Left ventricle myocardium superior (tissue), 1 donor: Measurements from ENCODE around the gene TIPIN. TPM values are rescaled to one million over a fixed set of nuclear protein-coding genes. Genes with fewer than 3 reads are reported as not detected.
"Not testable (repeated sequence)": the region's sequence is repeated elsewhere in the genome, so short reads cannot be mapped to it uniquely, and the experiment has no call there.

Experiments used
- ATAC-seq: fragments of 200-7000 bp; cut with Tn5 transposase; one replicate; pipeline ENCODE4 v1.9.1; 2020; ENCODE audit warnings: mild to moderate bottlenecking, moderate library complexity
- DNase-seq: peaks from one replicate; pipeline ENCODE4 v3.0.0-alpha.2; 2020
- intact Hi-C: fragments of 100-400 bp; cut with micrococcal nuclease; formaldehyde crosslinking; loops from one replicate; pipeline ENCODE4 v1.11.0; 2022
- total RNA-seq: library from RNA; stranded (reverse); fragmentation: NEBNext Ultra II Directional; extraction: Animal tissue kit (Norgen Biotek cat#: 25700); gene quantifications from one replicate; pipeline ENCODE4 v1.2.1, GENCODE V29; 2021
- donor health status: DM: no; HTN: yes; CAD: no; lungs with severe emphysema.

TIPIN gene
- total RNA-seq, 1 donor from 2014 or later: 4.0 TPM

DNA sequence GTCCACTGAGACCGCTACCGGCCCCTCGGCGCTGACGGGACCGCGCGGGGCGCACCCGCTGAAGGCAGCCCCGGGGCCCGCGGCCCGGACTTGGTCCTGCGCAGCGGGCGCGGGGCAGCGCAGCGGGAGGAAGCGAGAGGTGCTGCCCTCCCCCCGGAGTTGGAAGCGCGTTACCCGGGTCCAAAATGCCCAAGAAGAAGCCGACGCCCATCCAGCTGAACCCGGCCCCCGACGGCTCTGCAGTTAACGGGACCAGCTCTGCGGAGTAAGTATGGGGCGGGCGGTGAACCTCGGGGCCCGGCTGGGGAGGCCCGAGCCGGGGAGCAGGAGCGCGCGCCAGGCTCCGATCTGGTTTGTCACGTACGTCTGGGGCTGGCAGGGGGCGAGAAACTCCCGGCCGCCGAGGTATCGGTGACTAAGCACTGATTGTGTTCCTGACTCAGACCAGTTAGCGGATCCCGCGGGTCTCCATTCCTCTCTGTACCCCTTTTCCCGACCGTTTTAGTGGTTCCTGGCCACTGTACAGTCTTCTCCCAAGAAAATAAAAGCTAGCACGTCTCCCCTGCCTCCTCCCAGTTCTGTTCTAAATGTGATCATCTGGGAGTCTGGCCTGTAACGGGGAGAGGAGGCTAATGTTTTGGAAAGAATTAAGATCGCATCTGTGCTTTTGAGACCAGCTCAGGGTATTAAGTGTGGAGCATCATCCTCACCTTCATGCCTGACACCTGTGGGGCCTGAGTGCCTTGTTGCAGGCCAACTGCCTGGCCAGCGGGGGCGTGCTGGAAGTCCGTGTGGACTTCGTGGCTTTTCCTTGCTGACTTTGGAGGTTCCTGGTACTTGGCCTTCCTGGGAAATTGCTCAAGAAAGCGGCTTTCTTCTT is 30.9 kb upstream of the TIPIN start:
- intact Hi-C loops: loop anchor here (5.0 kb wide), 1 partner anchor 115 kb away; the partner anchor contains the start of gene RPL4
- DNase-seq: peak; percentile 78
- peak; percentile 60 for ATAC-seq

GRCh38 chr15:66386204-66387123 is 30.0 kb upstream of the TIPIN start, which contains the start of gene MAP2K1:
MAP2K1 (plus strand) TSS chr15:66386912; CDS start chr15:66387348, 436 bp downstream.
- intact Hi-C loops: loop anchor here (5.0 kb wide), 1 partner anchor 116 kb away; the partner anchor contains the start of gene RPL4
- ATAC-seq (peak; percentile 99), DNase-seq (peak; percentile 99)

DNA sequence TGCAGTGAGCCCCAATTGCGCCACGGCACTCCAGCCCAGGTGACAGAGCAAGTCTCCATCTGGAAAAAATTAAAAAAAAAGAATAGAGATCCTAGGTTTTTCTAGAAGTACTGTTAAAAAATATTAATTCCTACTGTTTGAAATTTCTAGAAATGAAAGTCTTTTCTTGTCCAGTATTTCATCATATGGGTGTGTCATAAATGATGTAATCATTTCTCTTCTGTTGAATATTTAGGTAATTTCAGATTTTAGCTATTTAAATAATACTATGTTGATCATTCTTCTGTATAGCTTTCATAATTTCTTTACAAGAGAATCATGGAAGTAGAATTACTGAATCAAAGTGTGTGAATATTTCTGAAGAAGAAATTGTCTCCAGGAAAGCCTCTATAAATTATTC is 24.9 kb upstream of the TIPIN start:
- intact Hi-C loops, DNase-seq, ATAC-seq: not testable (repeated sequence)

DNA sequence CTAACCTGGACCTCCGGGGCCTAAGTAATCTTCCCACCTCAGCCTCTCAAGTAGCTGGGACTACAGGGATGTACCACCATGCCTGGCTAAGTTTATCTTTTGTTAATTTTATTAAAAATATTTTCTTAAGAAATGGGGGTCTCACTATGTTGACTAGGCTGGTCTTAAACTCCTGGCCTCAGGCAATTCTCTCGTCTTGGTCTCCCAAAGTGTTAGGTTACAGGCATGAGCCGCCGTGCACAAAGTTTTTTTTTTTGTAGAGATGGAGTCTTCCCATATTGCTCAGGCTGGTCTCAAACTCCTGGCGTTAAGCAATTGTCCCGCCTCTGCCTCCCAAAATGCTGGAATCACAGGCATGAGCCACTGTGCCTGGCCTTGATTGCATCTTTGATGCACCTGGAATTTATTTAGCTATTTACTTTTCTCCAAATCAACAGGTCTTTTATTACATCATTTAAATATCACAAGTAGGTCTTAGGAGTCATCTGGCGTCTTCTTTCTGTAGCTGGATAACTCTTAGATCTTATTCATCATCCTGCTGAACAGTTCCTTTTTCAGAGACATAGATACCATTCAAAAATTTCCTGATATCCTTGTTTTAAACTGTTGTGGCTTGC is 22.4 kb upstream of the TIPIN start:
- no peak for DNase-seq
- intact Hi-C loops: no loop called here
- ATAC-seq: no peak

- DNase-seq (no peak), ATAC-seq (no peak)
- intact Hi-C loops: no loop called here
Measured at GRCh38 chr15:66374179-66374578, 17.7 kb upstream of the TIPIN start.

DNA sequence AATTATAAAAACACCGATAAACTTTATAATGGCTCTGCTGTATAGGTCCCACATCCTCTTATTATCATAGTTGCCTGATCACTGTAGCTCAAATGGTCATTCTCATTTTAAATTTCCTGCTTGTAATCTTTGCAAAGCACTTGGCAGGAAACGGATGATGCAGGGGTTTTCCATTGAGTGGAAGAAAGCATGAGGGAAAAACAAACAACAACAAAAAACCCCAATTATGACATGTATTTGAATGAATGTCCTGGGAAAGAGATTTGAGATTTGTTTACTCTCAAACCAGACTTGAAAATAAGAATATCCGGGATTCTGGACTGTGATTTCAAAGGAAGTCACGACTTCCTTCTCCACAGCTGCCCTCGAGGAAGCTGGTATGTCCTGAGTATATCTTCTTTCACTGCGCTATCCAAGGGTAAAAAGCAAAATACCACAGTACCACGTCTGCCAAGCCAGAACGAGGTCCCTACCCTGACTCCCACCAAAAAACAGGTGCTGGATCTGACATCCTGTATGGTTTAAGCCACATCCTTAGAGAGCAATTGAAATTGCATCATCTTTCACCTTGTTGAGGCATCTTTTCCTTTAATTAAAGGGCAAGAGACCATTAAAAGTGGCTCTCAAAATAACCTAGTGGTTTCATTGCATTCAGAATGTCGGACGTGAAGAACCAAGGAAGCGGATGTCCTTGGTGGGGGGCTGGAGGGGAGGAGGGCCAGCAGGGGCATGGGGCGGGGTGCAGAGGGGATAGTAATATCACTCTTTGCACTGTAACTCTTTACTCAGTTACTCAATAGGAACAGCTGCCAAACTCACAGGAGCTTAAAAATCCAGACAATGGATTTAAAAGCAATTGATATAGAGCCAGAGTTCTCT is 13.5 kb upstream of the TIPIN start:
- DNase-seq (no peak), ATAC-seq (peak; percentile 40)
- intact Hi-C loops: no loop called here

DNA sequence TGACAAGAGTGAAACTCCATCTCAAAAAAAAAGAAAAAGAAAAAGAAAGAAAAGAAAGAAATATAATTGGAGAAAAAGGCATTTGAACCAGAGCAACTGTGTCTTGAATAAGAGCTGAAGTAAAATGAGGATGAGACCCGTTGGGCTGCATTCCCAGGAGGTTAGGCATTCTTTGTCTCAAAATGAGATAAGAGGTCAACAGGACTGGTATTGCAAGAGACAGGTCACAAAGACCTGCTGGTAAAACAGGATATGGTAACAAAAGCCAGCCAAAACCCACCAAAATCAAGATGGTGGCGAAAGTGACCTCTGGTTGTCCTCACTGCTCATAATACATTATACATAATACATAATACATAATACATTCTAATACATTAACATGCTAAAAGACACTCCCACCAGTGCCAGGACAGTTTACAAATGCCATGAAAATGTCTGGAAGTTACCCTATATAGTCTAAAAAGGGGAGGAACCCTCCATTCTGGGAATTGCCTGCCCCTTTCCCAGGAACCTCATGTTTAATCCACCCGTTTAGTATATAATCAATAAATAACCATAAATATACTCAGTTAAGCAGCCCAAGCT is 8.6 kb upstream of the TIPIN start:
- ATAC-seq: no peak
- DNase-seq: no peak
- intact Hi-C loops: no loop called here

DNA sequence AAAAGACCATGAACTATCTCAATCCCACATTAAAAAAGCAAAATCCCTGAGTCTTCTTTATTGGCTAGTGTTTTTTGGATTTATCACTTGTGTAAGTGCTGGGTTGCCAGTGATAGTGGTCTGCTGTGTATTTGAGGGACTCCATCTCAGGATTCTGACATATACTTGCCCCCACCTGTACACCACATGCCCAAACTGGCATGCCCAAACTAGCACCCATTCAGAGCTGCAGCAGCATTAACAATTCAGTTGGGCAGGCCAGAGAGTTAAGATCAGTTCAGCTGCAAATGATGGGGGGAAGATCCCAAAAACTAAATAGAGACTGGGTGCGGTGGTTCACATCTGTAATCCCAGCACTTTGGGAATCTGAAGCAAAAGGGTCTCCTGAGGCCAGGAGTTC is 6.3 kb upstream of the TIPIN start:
- intact Hi-C loops: no loop called here
- no peak for DNase-seq

GRCh38 chr15:66361745-66362460 is 5.4 kb upstream of the TIPIN start:
- DNase-seq, intact Hi-C loops, ATAC-seq: not testable (repeated sequence)

More for the DNA sequence above, 6.3 kb upstream of the TIPIN start:
- no peak for ATAC-seq

- ATAC-seq (no peak), DNase-seq (no peak)
- intact Hi-C loops: no loop called here
Measured at GRCh38 chr15:66359740-66360139, 3.3 kb upstream of the TIPIN start.

GRCh38 chr15:66356077-66356358 is 467 bp downstream of the TIPIN start:
- ATAC-seq (no peak), DNase-seq (no peak)
- intact Hi-C loops: no loop called here

DNA sequence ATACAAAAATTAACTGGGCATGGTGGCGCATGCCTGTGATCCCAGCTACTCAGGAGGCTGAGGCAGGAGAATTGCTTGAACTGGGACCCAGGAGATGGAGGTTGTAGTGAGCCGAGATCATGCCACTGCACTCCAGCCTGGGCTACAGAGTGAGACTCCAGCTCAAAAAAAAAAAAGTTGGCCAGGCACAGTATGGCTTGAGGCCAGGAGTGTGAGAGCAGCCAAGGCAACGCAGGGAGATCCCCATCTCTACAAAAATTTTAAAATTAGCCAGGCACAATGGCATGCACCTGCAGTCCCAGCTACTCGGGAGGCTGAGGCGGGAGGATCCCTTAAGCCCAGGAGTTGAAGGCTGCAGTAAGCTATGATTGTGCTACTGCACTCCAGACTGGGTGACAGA is 8.0 kb downstream of the TIPIN start:
- ATAC-seq, intact Hi-C loops, DNase-seq: not testable (repeated sequence)

DNA sequence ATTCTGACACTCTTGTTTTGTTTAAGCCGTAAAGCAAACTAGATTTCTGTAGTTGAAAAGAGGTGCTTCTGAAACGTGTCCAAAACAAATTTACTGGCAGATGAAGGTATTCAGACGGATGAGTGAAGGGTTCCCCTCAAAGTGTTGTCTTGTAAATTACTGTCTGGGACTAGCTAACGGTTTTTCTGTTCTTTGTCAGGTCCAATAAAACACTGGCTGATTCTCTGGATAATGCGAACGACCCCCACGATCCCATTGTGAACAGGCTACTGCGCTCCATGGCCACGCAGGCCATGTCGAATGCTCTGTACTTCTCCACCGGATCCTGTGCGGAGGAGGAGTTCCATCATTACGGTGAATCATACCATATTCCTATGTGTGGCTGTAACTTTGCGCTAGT is 27.7 kb downstream of the TIPIN start:
- ATAC-seq (no peak), DNase-seq (no peak)
- intact Hi-C loops: no loop called here

GRCh38 chr15:66327736-66328135 is 28.7 kb downstream of the TIPIN start:
- intact Hi-C loops: no loop called here
- ATAC-seq (no peak), DNase-seq (no peak)

GRCh38 chr15:66326051-66326450 is 30.4 kb downstream of the TIPIN start:
- no peak for DNase-seq
- no peak for ATAC-seq
- intact Hi-C loops: no loop called here

DNA sequence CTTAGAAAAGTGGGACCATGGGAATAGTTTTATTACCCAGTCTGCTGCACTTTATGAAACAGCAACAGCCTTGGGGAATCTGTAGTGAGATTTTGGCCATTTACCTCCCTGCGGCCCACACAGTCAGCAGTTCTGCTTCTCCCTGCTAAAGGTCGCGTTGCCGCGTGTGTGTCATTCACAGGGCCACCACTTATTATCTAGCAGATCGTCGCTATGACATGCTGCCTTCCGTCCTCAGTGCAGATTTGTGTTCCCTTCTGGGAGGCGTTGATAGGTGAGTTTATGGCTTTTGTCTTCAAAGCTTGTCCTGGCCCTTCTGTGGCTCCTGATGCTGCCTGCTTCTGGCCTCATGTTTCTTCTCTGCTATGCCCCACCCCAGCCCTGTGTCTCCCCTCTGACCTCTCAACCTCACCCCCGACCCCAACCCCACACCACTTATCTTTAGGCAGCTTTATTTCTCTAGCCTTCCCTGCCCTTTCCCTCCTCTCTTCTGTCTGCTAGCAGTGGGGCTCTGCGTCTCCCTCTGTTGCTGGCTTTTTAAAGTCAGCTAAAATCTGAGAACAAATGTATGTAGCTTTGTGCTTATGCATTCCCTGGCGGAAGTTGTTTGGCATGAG is 33.1 kb downstream of the TIPIN start:
- ATAC-seq (no peak), DNase-seq (no peak)
- intact Hi-C loops: no loop called here

- ATAC-seq: no peak
- intact Hi-C loops: no loop called here
Measured at GRCh38 chr15:66312144-66312543, 44.3 kb downstream of the TIPIN start.

More at GRCh38 chr15:66312144-66312543, 44.3 kb downstream of the TIPIN start:
- no peak for DNase-seq
